Motor neuron (in vitro differentiated cells): ENCODE measurements around the gene RAPGEF6. TPM values are rescaled to one million over a fixed set of nuclear protein-coding genes. Genes with fewer than 3 reads are reported as not detected.
"Not testable (repeated sequence)": the region's sequence is repeated elsewhere in the genome, so short reads cannot be mapped to it uniquely, and the experiment has no call there.

Experiments used
- ATAC-seq, 8 experiments: fragments of 200-7000 bp; cut with Tn5 transposase; replicated peaks in 6 of 8; 2 replicates each; pipeline ENCODE4 v1.8.0; 2021; ENCODE audit warnings: mild to moderate bottlenecking in 8 of 8, moderate library complexity in 8 of 8
- H3K27ac ChIP-seq, 2 donors: fragments of 250-450 bp; sonication (Bioruptor Pico); 2 replicates each; pipeline ENCODE4 v1.9.0; 2021; ENCODE audit warnings: antibody characterized with exemption in 2 of 2, mild to moderate bottlenecking in 2 of 2, moderate library complexity in 1 of 2
- H3K4me1 ChIP-seq, 2 donors: fragments of 250-450 bp; sonication (Bioruptor Pico); replicated peaks in 1 of 2; 2 replicates each; pipeline ENCODE4 v1.6.1; 2021; ENCODE audit warnings: antibody characterized with exemption in 2 of 2, mild to moderate bottlenecking in 2 of 2, moderate library complexity in 1 of 2
- H3K4me3 ChIP-seq, 5 donors: fragments of 250-450 bp; sonication (Bioruptor Pico); 2 replicates each; pipeline ENCODE4 v1.9.0; 2021; ENCODE audit warnings: antibody characterized with exemption in 5 of 5, mild to moderate bottlenecking in 5 of 5, moderate library complexity in 4 of 5
- WGBS, 10 experiments: fragments of 450-650 bp; shearing (Covaris generic); methylation state at CpG; one replicate each; pipeline ENCODE4 v1.0.0; 2022; 5-methylcytosine and 5-hydroxymethylcytosine counted together
- in situ Hi-C, 9 experiments: fragments of 400-800 bp; cut with MboI; loops; one replicate each; pipeline ENCODE4 v1.15.0; 2021; ENCODE audit warnings: low sequenced_read_pairs in 9 of 9, low pct_unique_long_range_greater_than_20kb in 2 of 9; ENCODE audit not compliant: unreplicated experiment in 9 of 9
- total RNA-seq, 8 experiments: library from RNA; unstranded; fragments of 300-600 nt; gene quantifications; 2 replicates each; pipeline versions ENCODE4 v1.2.3 to v1.2.4, GENCODE V29; 2022

The RAPGEF6 gene
- total RNA-seq, 8 experiments from 2014 or later: 12.0 to 69.2 (median 29.8) TPM

- ATAC-seq: peak in 3 of 8 experiments; percentile 1 to 9 (median 5)
- peaks cover 6 to 22% of the 10 kb centered on the region in 2 donors for H3K4me1 ChIP-seq
- in situ Hi-C loops: no loop called here
- H3K27ac ChIP-seq: peak overlapping the region; percentile 89 to 92
- H3K4me3 ChIP-seq: peak overlapping the region; percentile 70 to 87 (median 74)
- 5 to 42% (median 16%) methylated on average over 1 to 17 of the region's 24 CpGs for WGBS, 10 experiments
These were observed 899 bp upstream of the RAPGEF6 start for GRCh38 chr5:131635684-131636572.

GRCh38 chr5:131634666-131634995 lies 398 bp downstream of the RAPGEF6 start:
- Histone ChIP-seq H3K4me1 (peaks cover 17 to 26% of the 10 kb centered on the region in 2 donors), H3K27ac (peak overlapping the region; percentile 68 to 84), H3K4me3 (peak overlapping the region; percentile 70 to 87 (median 74))
- ATAC-seq: peak; percentile 22 to 54 (median 44)
- WGBS, 10 experiments: 0 to 1% (median 0%) methylated on average over 2 to 18 of the region's 21 CpGs; no CpG with 5 or more reads in 2 of the 10 experiments
- in situ Hi-C loops: no loop called here

- peaks cover 19 to 26% of the 10 kb centered on the region in 2 donors for H3K4me1 ChIP-seq
- in situ Hi-C loops: no loop called here
- H3K27ac ChIP-seq: peak overlapping the region; percentile 68 to 84
- WGBS, 10 experiments: 0 to 13% (median 0%) methylated on average over 1 to 4 of the region's 4 CpGs; no CpG with 5 or more reads in 1 of the 10 experiments
- peak overlapping the region; percentile 70 to 87 (median 74) for H3K4me3 ChIP-seq
- no peak for ATAC-seq
These were observed 791 bp downstream of the RAPGEF6 start for GRCh38 chr5:131634238-131634637.

GRCh38 chr5:131633830-131634229 lies 1.2 kb downstream of the RAPGEF6 start:
- H3K4me3 ChIP-seq: peak overlapping the region; percentile 70 to 87 (median 74)
- in situ Hi-C loops: no loop called here
- H3K27ac ChIP-seq: no peak overlapping the region
- ATAC-seq: no peak
- WGBS, 10 experiments: 20 to 40% (median 31%) methylated on average over 1 to 5 of the region's 5 CpGs; no CpG with 5 or more reads in 1 of the 10 experiments
- H3K4me1 ChIP-seq: peaks cover 19 to 26% of the 10 kb centered on the region in 2 donors

GRCh38 chr5:131630963-131631350 lies 4.1 kb downstream of the RAPGEF6 start:
- no peak overlapping the region for H3K4me3 ChIP-seq
- H3K27ac ChIP-seq: no peak overlapping the region
- in situ Hi-C loops: no loop called here
- H3K4me1 ChIP-seq: peaks cover 13 to 21% of the 10 kb centered on the region in 2 donors
- 27 to 82% (median 71%) methylated on average over 3 to 4 of the region's 4 CpGs for WGBS, 10 experiments
- no peak for ATAC-seq

GRCh38 chr5:131630208-131630962 lies 4.6 kb downstream of the RAPGEF6 start:
- Histone ChIP-seq H3K4me3 (no peak overlapping the region), H3K4me1 (peaks cover 13 to 20% of the 10 kb centered on the region in 2 donors), H3K27ac (no peak overlapping the region)
- in situ Hi-C loops: no loop called here
- no peak for ATAC-seq
- 12 to 83% (median 40%) methylated on average over 1 to 4 of the region's 4 CpGs for WGBS, 10 experiments

- ATAC-seq: peak in 2 of 8 experiments; percentile 61 to 71
- H3K27ac ChIP-seq: no peak overlapping the region
- peaks cover 13 to 20% of the 10 kb centered on the region in 2 donors for H3K4me1 ChIP-seq
- in situ Hi-C loops: no loop called here
- no peak overlapping the region for H3K4me3 ChIP-seq
- WGBS, 10 experiments: 0 to 100% (median 60%) methylated on average over 1 of the region's 1 CpG; no CpG with 5 or more reads in 3 of the 10 experiments
These were observed 6.0 kb downstream of the RAPGEF6 start for GRCh38 chr5:131628990-131629389.

GRCh38 chr5:131627207-131627865 lies 7.7 kb downstream of the RAPGEF6 start:
- ATAC-seq: peak in 2 of 8 experiments; percentile 36 to 64
- 0 to 100% (median 97%) methylated on average over 1 to 4 of the region's 4 CpGs for WGBS, 10 experiments
- H3K27ac ChIP-seq: no peak overlapping the region
- in situ Hi-C loops: no loop called here
- peaks cover 8 to 15% of the 10 kb centered on the region in 2 donors for H3K4me1 ChIP-seq
- no peak overlapping the region for H3K4me3 ChIP-seq

- WGBS, 10 experiments: 33 to 100% (median 84%) methylated on average over 1 to 2 of the region's 2 CpGs; no CpG with 5 or more reads in 3 of the 10 experiments
- in situ Hi-C loops: loop anchor here in 2 of 9 experiments (25.0 kb wide), 1 partner anchor 390 kb away; the partner anchor contains the start of gene ACSL6 (in 2 of the 2)
These were observed 12.4 kb downstream of the RAPGEF6 start for GRCh38 chr5:131622633-131623032.

GRCh38 chr5:131621164-131621563 lies 13.9 kb downstream of the RAPGEF6 start:
- ATAC-seq, H3K4me1 ChIP-seq, H3K27ac ChIP-seq, H3K4me3 ChIP-seq: not testable (repeated sequence)
- in situ Hi-C loops: loop anchor here in 2 of 9 experiments (25.0 kb wide), 1 partner anchor 391 kb away; the partner anchor contains the start of gene ACSL6 (in 2 of the 2)
- 83 to 100% (median 100%) methylated on average over 1 to 2 of the region's 2 CpGs; no CpG with 5 or more reads in 5 of the 10 experiments for WGBS, 10 experiments

More at GRCh38 chr5:131622633-131623032, 12.4 kb downstream of the RAPGEF6 start:
- peak in 5 of 8 experiments; percentile 59 to 91 (median 77) for ATAC-seq
- no peak overlapping the region for H3K4me3 ChIP-seq
- H3K4me1 ChIP-seq: peaks cover 3 to 6% of the 10 kb centered on the region in 2 donors
- H3K27ac ChIP-seq: no peak overlapping the region

- ATAC-seq: peak in 1 of 8 experiments; percentile 14
- Histone ChIP-seq H3K4me1 (peaks cover 3 to 6% of the 10 kb centered on the region in 2 donors), H3K27ac (no peak overlapping the region), H3K4me3 (no peak overlapping the region)
- in situ Hi-C loops: loop anchor here in 2 of 9 experiments (25.0 kb wide), 1 partner anchor 393 kb away; the partner anchor contains the start of gene ACSL6 (in 2 of the 2)
- 40 to 100% (median 93%) methylated on average over 1 to 6 of the region's 8 CpGs; no CpG with 5 or more reads in 2 of the 10 experiments for WGBS, 10 experiments
These were observed 15.9 kb downstream of the RAPGEF6 start for GRCh38 chr5:131619102-131619501.

- no peak overlapping the region for H3K27ac ChIP-seq
- no peak for ATAC-seq
- peaks cover 3% of the 10 kb centered on the region in 2 donors for H3K4me1 ChIP-seq
- 80 to 100% (median 95%) methylated on average over 1 to 11 of the region's 11 CpGs; no CpG with 5 or more reads in 1 of the 10 experiments for WGBS, 10 experiments
- in situ Hi-C loops: loop anchor here in 2 of 9 experiments (25.0 kb wide), 1 partner anchor 395 kb away; the partner anchor contains the start of gene ACSL6 (in 2 of the 2)
- no peak overlapping the region for H3K4me3 ChIP-seq
These were observed 17.7 kb downstream of the RAPGEF6 start for GRCh38 chr5:131617140-131617822.
